Measurements from ENCODE around the gene TTC21A. TPM values are rescaled to one million over a fixed set of nuclear protein-coding genes. Genes with fewer than 3 reads are reported as not detected.

The TTC21A gene
- total RNA-seq, 1 experiment from 2014 or later = 7.7 TPM

- in situ Hi-C loops (cut with HindIII; ENCODE audit: low pct_unique_long_range_greater_than_20kb, low sequenced_read_pairs) = no loop called here
- intact Hi-C loops (cut with micrococcal nuclease; ENCODE audit: unreplicated experiment) = no loop called here
- no peak overlapping the region for H3K27ac ChIP-seq (ENCODE audit: low read length)
- no peaks in the 10 kb centered on the region for H3K9me3 ChIP-seq (ENCODE audit: control insufficient read depth, insufficient read depth, low read depth, low read length)
- H3K36me3 ChIP-seq (ENCODE audit: control insufficient read depth, insufficient read depth, low read length) = peaks cover 2% of the 10 kb centered on the region; the same call in 1 of the 2 replicates
- H3K4me1 ChIP-seq (ENCODE audit: control insufficient read depth, insufficient read depth, low read length) = peaks cover 6% of the 10 kb centered on the region
- no peak for DNase-seq (ENCODE audit: low read depth, low spot score)
- no peak for ATAC-seq
- CTCF ChIA-PET = no interaction called here
- no TSS peak for BruUV-seq (replicated peaks)
- no peaks in the 10 kb centered on the region for H3K27me3 ChIP-seq (ENCODE audit: control insufficient read depth, insufficient read depth, low read length)
- POLR2A ChIA-PET = interaction anchor here (1.2 kb wide), 1 partner anchor 16 kb away, joined by 3 read pairs; no protein-coding TSS in a partner anchor
- no peak overlapping the region for H3K4me3 ChIP-seq (ENCODE audit: low read depth in 2 of 2, low read length in 2 of 2)
- no peak for TF ChIP-seq POLR2AphosphoS5 (IDR thresholded peaks at IDR 0.05; ENCODE audit: low read depth, low read length)
- TF ChIP-seq CTCF (IDR thresholded peaks at IDR 0.05) = no peak
These were observed 1.6 kb downstream of the TTC21A start for GRCh38 chr3:39109086-39109485.

GRCh38 chr3:39110041-39110639 lies 2.7 kb downstream of the TTC21A start:
- CTCF ChIA-PET = no interaction called here
- TF ChIP-seq REST (IDR thresholded peaks at IDR 0.05; ENCODE audit: insufficient read depth in 1 of 2, low read depth in 2 of 2, low read length in 1 of 2) (no peak), CTCF (IDR thresholded peaks at IDR 0.05) (no peak), POLR2AphosphoS5 (IDR thresholded peaks at IDR 0.05; ENCODE audit: low read depth, low read length) (no peak), SIN3A (IDR thresholded peaks at IDR 0.05; ENCODE audit: borderline replicate concordance, insufficient read depth, low read depth, low read length) (no peak), TCF7L2 (IDR thresholded peaks at IDR 0.05; ENCODE audit: low read depth, low read length) (no peak)
- BruUV-seq (replicated peaks) = no TSS peak
- no peak for DNase-seq (ENCODE audit: low read depth, low spot score)
- POLR2A ChIA-PET = no interaction called here
- H3K27ac ChIP-seq (ENCODE audit: low read length) = no peak overlapping the region
- no peak overlapping the region for H3K4me3 ChIP-seq (ENCODE audit: low read depth in 2 of 2, low read length in 2 of 2)
- no peaks in the 10 kb centered on the region for H3K9me3 ChIP-seq (ENCODE audit: control insufficient read depth, insufficient read depth, low read depth, low read length)
- peaks cover 6% of the 10 kb centered on the region for H3K4me1 ChIP-seq (ENCODE audit: control insufficient read depth, insufficient read depth, low read length)
- ATAC-seq = no peak
- in situ Hi-C loops (cut with HindIII; ENCODE audit: low pct_unique_long_range_greater_than_20kb, low sequenced_read_pairs) = no loop called here
- no peaks in the 10 kb centered on the region for H3K27me3 ChIP-seq (ENCODE audit: control insufficient read depth, insufficient read depth, low read length)
- H3K36me3 ChIP-seq (ENCODE audit: control insufficient read depth, insufficient read depth, low read length) = peaks cover 2% of the 10 kb centered on the region; the same call in 1 of the 2 replicates
- intact Hi-C loops (cut with micrococcal nuclease; ENCODE audit: unreplicated experiment) = no loop called here

All from Panc1 (cell line).